Esophagus muscularis mucosa (tissue), 4 donors: ENCODE data around the gene PDSS2.
"Not testable (repeated sequence)": the region's sequence is repeated elsewhere in the genome, so short reads cannot be mapped to it uniquely, and the experiment has no call there.

ENCODE experiments used
- CTCF ChIP-seq, 3 experiments: fragments of 200-600 bp in 2 of 3; fragments of 450-650 bp in 1 of 3; sonication (generic) in 2 of 3; IDR thresholded peaks; one replicate each; pipeline ENCODE4 v1.5.1; 2017 to 2019; ENCODE audit warnings: antibody characterized with exemption in 3 of 3, mild to moderate bottlenecking in 2 of 3, moderate library complexity in 1 of 3
- EP300 ChIP-seq: sonication (generic); formaldehyde crosslinking; IDR thresholded peaks from one replicate; pipeline ENCODE4 v1.6.1; 2017; ENCODE audit warnings: antibody characterized with exemption
- POLR2A ChIP-seq: fragments of 450-650 bp; IDR thresholded peaks from one replicate; pipeline ENCODE4 v1.6.1; 2017; ENCODE audit warnings: antibody characterized with exemption, moderate library complexity, mild to moderate bottlenecking, low read depth
- POLR2AphosphoS5 ChIP-seq, 2 donors: sonication (generic); formaldehyde crosslinking; IDR thresholded peaks; one replicate each; pipeline ENCODE4 v1.6.1; 2017; ENCODE audit warnings: antibody characterized with exemption in 2 of 2

- not testable (repeated sequence) for TF ChIP-seq POLR2A; CTCF (IDR thresholded peaks at IDR 0.05); POLR2AphosphoS5 (IDR thresholded peaks at IDR 0.05); EP300
These were observed 16.0 kb upstream of the PDSS2 start for GRCh38 chr6:107475360-107475759.
